ENCODE results near the gene SPACA9.

Gene SPACA9

DNA sequence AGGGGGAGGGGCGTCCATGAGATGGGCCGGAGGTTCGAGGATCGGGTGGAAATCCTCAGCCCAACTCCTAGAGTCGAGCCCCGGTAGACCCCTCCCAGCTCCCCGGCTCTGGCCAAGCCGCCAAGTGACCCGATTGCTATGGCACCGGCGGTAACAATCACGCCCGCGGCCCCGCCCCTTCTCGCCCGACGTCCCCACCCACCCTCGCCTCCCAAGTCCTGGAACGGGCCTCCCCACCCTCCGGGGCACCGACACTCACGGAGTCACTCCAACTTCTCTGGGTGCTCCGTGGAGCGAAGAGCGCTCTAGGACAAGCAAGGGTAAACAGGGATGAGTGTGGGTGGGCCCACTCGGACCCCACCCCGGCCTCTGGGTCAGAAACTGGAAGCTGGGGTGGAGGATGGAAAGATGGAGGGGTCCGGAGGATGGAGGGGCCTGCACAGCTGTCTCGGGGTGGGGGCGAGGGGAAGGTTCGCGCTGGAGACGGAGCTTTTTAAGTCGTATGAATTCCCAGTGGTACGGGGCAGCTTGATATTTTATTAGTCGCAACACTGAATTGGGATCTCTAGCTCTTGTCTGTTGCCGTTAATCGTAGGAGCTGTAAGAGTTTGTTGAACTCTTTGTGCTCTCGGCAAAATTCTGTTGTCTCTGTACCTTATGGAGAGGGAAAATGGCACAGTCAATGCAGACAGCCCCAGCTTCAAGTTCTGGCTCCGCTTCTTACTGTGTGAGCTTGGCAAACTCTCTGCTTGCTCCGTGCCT, at the start of gene SPACA9:
TSS of gene SPACA9 (plus strand) at position 204 of the 762 bp plus-strand sequence. CDS start 5,050 bp downstream, outside the sequence.
- DNase-seq = peak in 1 of 2 donors; percentile 16

DNA sequence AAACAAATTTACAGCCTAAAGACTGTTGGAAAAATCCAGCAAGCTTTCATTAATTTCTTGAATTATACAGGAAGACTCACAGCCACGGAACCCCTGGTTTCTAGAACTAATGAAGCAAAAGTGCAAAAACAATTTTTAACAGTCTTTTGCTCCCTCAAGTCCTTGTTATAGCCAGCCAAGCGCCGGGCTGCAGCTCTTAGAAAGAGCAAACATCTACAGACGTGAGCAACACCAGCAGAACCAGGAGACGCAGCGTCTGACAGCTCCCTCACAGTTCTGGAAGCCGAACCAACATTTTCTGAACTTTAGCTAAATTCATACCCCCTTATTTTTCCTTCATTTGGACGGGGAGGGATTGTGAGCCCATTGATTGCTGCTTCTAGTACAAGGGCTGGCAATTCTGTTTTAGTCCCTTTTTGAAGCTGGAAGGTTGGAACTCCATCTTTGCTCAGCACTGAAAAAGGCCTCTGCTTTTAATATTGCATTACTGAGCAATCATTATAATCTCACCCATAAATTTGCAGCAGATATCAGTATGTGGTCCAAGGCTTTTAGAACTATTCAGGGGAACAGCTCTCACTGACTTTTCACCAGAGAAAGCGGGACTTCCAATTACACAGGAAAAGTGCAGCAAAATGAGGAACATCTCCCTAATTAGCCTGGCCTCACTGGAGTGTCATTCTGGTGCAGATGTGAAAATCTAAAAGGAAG, 46.4 kb upstream of the SPACA9 start:
- no peak for DNase-seq

DNA sequence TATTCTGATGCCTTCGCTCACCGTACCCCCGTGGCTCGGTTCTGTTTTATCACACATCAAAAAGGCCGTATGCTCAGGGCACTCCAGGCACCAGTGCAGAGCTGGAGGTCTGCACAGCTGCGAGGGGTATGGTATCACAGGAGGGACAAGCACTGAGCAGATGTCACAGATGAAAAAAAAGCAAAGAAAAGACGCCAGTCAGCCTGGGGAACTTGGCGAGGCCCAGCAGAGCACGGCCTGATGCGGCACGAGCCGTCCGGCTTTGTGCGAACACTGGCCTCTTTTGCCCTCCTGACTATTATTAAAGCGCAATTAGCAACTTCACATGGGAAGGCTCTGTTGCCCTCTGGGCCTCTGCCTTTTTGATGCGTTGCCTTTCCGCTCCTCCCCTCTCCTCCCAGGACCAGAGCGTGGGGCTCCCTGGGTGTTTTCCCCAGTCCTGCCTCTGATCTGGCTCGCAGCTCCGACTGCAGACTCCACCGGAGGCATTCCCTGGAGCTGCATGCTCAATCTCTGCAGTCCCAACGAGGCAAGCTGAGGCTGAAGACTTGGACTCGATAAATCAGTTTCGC, 45.1 kb upstream of the SPACA9 start:
- DNase-seq = no peak

DNA sequence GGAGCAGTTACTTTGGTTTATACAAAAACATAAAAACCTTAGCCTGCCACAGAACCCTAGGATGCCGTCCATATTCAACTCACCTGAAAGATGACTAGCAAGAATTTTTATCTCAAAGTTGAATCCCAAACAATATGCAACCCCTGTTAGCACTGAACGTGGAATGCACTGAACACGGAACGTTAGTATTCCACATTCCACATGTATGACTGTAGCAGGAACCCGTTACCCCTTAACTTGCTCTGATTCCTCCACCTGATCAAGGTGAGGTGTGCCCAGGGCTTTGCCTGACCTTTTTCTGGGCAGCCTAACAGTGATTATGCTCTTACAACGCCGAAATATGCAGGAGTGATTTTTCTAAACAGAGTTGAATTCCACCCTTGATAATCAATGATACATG, 44.4 kb upstream of the SPACA9 start:
- DNase-seq = no peak

DNA sequence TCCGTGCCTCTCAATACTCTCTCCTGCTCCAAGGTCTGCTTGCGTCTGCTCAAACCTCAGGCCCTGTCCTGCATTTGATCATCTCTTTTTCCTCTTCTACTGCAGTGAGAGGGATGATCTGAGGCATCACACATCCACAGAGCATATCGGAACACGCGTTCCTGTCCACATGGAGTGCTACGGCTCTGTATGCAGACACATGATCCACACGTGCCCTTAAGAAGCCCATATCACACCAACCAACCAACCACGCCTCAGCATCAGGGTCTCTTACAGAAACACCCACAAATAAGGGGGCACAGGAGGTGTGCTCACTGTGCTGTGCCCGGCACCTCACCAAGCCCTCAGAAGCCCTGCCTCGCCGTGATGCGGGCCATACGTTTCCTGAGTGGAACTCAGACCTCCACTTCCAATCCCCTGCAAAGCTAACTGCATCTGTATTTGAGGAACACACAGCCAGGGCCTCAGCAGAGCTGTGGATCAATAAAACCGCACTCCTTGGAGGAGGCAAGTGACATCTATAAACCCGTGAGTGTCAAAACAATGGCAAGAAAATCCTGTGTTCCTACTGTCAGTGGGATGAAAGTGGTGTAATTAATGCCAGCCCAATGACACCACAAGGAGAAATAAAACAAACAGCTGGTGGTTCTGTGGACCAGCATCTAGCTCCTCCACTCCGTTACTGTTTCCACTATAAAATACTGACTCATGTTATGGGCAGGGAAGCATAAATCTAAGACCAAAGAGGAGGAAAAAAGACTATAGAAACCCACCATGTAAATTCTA, 41.0 kb upstream of the SPACA9 start:
- DNase-seq = no peak

DNA sequence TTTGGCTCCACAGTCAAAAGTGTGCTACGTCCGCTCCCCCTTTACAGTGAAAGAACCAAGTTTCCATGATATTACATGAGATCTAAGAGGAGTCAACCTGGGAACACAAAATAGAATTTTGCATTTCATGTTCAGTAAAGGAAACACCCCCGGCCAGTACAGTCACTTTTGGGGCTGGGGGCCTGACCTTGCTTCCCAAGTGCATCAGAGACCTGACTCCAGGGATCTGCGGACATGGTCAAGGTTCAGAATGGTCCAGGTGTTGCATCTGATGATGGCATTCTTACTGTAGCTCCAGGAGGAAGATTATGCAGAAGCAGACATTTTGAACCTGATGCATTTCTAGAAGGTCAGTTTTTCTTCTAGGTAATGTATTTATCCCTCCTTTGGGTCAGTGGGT, 40.4 kb upstream of the SPACA9 start:
- DNase-seq = no peak

DNA sequence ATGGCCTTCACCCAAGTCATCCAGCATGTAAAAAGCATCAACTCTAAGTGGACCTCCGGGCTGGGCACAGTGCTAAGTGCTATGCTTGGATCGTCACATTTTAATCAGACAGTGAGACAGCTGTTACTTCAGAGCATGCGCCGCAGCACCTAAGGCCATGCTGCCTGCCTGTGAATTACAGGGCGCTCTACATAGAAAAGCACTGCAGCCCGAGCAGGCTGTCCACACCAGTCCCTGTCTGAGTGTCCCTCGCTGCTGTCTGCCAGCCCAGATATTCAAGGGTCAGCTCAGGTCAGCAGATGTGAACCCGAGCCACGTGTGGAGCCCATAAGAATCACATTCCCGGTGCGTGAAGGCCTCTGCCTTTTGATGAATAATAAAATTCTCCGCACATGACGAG, 37.7 kb upstream of the SPACA9 start:
- no peak for DNase-seq

DNA sequence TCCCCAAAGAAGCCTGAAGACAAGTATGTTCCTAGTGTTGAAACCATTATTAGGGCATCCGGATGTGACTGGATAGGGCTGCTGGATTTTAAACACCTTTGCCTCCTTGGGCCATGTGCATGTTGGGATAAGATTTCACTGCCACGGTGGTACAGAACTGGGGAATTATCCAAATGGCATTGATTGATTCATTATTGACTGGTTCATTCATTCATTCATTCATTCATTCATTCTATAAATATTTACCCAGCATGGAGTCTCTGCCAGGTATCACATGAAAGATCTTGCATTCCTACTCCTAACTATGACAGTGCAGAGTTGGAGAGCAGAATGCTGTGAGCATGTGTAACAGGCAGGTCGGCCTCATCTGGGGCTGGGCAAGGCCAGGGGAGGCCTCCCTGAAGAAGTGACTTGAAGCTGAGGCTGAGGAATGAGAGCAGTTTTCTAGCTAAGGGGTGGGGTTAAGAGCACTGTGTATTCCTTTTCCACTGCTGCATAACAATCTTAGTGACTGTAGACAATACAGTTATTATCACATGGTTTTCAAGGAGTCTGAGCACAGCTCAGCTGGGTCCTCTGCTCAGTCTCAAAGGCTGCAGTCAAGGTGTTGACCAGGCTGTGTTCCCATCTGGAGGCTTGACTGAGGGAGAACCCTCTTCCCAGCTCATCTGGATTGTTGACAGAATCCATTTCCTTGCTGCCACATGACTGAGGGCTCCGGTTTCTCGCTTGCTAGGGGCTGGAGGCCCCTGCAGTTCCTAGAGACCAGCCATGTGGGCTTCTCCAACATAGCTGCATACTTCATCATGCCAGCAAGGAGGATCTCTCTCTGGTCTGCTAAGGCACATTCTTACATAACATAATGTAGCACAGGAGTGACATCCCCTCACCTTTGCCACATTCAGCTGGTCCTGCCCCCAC, 36.3 kb upstream of the SPACA9 start:
- no peak for DNase-seq

DNA sequence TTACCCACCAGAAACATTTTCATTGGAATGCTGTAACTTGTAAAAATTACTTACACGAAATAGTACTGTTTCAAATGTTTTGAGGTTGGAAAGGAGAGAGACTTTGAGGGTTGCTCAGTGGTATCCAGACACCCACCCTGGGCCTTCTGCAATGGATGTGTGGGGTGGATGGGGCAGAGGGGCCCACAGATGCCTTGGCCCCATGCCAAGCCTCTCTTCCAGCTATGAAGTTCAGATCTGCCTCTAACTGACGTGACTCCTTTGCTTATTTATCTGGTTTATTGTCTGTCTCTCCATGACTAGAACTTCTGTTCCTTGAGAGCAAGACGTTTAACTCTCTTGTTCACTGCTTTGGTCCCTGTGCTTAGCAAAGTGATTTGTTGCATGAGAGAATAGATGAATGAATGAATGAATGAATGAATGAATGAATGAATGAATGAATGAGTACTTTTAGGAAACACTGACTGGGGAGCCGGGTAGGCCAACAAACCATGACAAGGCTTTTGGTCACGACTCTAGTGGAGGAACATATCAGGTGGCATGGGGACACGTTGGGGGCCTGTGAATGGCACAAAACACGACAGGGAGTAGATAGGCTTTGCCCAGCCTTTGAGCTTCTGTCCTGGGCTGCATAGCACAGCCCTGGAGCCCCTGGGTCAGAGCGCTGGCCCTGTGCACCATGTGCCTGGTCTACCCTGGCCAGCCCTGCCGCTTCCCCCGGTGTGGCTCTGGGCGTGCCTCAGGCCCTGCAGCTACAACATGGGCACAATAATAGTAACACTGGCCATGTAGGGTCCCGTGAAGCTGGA, 32.4 kb upstream of the SPACA9 start:
- DNase-seq = no peak

DNA sequence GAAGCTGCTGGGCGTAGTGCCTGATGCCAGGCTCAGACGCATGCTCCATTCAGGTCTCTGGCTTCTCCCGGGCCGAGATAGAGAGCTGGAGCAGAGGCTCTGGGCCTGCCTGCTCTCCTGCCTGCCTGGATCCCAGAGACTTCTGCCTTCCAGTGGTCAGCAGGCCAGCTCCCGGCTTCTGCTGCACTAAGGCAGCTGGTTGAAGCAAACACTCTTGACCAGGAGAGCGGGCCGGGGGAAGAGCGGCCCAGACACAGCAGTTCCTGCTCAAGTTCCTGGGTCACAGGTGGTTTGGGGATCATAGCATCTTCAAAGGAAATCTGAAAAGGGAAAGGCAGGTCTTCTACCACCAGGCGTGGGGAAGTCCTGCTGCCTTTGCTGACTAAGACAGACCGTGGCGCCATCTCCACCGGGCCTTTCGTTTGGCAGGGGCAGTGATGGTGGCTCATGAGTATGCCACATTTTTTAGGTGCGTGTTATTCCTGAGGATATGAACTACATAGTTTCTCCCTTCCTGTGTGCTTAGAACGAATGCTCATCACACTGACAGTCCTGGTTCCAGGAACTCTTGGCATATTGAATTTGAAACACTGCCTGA, 31.7 kb upstream of the SPACA9 start:
- DNase-seq = no peak

DNA sequence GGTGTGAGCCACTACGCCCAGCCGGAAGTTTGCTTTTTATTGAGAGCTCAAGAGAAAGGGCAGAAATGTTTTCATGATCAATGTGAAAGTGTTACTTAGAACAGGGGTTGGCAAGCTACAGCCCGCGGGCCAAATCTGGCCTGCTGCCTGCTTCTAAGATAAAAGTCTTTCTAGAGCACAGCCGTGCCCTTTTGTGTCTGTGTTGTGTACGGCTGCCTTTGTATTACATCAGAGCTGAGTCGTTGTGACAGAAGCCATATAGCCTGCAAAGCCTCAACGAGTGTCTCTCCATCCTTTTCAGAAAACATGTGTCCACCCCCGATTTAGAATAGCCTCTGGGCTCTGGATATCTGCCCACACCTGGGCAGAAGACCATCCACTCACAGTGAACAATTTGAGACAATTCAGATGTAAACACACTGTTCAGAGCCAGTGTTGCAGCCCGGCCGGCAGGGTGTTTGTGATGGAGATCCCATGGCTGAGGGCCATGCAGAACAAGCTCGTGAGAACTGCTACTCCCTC, 29.5 kb upstream of the SPACA9 start:
- DNase-seq = no peak

DNA sequence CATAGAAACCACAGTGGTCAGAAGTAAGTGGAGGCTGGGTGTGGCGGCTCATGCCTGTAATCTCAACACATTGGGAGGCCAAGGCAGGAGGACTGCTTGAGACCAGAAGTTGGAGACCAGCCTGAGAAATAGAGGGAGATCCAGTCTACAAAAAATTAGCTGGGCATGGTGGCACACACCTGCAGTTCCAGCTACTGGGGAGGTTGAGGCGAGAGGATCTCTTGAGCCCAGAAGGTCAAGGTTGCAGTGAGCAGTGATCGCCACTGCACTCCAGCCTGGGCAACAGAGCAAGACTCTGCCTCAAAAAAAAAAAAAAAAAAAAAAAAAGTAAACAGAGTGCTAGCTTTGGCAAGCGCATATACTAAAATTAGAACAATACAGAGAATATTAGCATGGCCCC, 25.2 kb upstream of the SPACA9 start:
- DNase-seq = no peak

DNA sequence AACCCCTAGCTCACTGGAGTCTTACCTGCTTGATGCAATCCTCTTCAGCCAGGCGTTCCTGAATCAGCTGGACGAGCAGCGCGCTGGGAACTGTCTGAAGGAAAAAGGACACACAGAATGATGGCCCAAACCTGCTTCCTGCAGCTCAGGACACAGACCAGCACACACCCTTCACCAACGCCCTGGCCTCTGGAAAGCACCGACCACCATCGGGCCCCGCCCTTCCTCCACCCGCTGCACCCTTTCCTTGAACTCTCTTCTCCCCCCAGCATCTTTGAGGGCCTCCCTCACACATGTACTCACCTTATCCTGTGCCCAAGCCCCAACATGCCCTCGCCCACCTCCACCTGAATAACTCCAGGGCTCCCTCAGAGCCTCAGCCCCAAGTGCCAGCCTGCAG, 23.9 kb upstream of the SPACA9 start:
- DNase-seq = no peak

DNA sequence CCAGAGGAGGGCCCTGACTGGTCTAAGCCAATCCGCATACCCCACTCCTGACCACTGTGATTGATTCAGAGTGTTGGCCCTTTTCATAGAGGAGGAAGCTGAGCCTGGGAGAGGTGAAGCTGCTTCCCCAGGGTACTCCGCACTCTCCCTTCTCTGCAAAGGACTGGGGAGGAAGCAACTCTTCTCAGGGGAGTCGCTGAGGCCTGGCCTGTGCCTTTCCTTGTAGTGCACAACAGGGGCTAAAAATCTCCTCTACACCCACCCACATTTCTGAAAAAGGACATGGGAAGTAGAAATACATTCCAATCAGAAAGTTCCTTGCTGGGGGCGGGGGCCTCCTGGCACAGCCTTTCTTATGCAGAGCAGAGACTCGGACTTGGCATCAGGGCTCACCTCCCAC, 22.8 kb upstream of the SPACA9 start:
- DNase-seq = no peak

DNA sequence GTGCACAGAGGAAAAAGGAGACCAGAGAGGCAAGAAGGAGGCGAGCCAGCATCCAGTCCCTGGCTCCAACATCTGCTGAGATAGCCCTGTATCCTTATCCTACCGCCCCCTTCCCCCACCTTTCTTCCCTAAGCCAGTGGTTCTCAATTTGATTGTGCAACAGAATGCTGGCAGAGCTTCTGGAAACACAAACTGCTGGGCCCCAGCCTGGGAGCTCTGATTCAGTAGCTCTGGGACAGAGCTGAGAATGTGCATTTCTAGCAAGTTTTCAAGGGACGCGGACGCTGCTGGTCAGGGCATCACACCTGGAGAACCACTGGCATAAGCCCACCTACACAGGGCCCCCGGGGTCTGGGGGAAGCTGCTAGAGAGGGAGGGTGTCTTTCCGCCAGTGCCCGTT, 21.7 kb upstream of the SPACA9 start:
- DNase-seq = no peak

DNA sequence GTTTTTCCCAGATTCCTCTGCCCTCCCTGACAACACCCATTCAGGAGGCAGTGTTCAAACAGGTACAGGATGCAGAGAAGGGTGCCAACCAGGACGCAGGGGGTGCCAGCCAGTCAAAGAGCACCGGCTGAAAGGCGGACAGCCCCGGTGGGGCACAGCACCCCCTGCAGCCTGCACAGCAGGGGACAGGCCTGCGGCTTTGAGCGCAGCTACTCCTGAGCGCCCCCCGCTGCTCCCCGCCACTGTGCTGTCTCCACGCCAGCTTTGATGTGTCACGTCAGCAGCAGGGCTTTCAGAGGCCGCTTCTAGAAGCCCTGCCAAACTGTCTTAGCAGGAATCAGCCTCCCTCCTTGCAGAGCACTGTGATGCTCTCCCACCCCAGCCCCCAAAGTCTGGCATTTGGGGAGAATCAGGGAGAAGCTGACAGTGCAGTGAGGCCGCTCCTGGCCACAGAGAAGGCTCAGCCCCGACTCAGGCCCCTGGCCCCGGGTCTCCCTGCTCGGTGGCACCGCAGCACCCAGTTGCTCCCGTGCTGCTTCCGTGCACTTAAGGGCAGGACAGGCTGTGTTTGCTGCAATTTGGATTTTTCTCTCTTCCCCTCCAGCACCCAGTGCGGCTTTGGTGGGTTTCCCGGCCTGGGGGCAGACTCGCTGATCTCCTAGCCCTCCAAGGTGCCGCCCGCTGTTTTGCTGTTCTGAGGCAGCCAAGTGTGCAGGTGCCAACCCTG, 20.9 kb upstream of the SPACA9 start:
- DNase-seq = no peak

DNA sequence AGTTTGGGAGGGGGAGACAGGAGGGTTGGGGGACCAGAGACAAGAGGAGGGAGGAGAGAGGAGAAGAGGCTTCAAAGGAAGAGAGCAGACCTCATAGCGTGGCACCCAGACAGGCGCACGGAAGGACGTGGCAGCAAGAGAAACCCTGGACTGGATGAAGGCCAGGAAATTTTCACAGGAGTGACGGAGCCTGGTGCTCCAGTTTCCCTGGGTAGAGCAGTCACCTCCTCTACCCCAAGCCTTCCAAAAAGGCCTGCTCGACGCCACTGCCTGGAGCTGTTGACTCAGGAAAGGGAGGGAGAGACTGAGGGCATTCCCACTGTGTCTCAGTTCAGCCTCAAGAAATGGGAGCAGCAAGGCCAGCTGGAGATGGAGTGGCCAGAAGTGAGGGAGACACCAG, 19.9 kb upstream of the SPACA9 start:
- DNase-seq = no peak

DNA sequence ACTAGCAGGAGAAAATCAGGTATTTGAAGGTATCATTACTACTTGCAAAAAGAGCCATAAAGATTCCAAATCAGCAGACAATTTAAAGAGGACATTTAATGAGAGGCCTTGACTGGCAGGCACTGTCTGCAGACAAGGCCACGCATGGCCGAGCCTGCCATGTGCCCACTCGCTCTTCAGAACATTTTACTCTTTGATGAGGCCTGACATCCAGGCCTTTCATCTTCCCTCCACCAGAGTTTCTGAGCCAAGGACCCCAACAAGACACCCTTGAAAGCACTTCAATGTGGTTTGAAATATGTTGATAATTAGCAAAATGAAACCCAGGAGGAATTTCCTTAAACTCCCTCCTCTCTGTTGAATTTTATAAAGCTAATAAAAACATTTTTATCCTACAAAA, 17.0 kb upstream of the SPACA9 start:
- no peak for DNase-seq

DNA sequence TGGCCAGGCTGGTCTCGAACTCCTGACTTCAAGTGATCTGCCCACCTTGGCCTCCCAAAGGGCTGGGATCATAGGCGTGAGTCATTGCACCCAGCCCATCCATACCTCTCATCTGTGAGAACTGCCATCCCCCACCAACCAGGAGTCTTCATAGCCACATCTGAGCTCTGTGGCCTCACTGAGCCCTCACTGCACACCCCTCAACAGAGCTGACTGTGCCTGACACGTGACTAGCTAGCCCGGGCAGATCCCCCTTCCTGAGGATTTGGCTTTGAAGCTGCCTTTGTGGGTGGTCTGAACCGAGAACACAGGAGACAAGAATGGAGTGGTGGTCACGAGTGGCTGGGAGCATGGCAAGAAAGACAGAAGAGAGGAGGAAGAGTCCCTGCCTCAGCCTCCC, 16.2 kb upstream of the SPACA9 start:
- DNase-seq = no peak

DNA sequence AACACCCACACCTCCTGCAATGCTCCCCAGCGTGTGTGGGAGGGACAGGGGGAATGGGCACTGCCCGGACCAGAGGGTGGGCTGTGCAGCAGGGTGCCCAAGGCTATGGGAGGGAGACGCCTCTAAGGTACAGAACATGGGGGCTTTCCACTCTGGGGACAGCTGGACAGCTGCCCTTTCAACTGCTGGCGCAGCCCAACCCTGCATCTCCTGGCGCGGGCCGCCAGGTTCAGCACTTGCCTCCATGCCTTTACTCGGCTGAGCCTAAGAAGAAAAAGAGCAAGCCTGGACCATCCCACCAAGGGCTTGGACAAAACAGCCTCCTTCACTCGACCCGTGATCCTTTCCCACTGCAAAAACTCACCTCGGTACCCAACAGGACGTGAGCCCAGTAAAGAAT, 15.6 kb upstream of the SPACA9 start:
- no peak for DNase-seq

Measured in hippocampal formation (tissue), 2 donors.